HG03521 (cell line): ENCODE data around the gene PERCC1.

Source experiments
- ATAC-seq: cut with Tn5 transposase; IDR thresholded peaks from one replicate; pipeline ENCODE4 v1.9.1; 2021; ENCODE audit warnings: mild to moderate bottlenecking, moderate library complexity; ENCODE audit not compliant: unreplicated experiment

PERCC1 gene

DNA sequence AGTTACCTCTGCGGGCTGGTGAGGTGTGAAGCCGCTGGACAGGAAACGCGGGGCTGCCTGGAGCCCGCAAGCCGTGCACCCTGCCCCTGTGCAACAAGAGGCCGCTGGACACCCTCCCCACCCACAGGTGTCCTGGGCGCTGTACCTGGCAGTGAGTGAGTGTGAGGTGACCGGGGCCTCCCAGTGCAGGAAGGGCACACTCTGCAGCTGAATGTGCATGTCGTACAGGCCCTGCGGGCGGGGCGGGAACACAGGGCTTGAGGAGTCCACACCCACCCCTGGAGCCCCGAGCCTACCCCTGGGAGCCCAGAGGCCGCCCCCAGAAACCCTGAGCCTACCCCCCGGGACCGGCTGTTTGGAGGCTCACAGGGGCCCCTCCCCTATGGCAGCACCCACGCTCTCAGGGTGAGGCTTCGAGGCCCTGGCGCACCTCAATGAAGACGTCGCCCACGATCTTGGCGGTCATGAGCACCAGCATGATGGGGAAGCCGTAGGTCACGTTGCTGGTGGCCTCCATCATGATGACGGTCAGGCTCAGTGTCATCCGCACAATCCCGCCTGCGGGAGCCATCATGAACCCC lies 17.7 kb downstream of the PERCC1 start:
- ATAC-seq = no peak

DNA sequence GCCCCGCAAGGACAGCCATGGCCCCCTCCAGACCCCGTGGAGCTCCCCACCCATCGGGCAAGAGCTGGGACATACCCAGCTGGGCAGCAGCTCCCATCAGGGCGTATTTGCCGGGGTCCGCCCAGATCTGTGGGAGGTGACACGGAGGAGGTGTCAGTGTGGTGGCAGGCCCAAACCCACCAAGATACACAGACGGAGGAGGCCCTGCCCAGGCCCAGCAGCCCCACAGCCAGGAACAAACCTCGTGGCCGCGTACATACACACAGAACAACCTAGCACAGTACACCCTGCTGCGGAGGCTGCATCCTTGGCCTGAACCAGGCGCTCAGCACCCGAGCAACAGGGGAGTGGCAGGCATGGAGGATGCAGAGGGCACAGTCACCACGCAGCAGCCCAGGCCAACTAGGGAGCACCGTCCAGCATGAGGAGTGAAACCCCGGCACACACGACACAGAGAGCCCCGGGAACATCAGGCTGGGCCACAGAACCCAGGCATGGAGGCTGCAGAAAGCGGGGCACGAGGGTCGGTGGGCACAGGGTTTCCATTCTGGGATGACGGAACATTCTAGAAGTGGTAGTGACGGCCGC lies 18.4 kb downstream of the PERCC1 start:
- no peak for ATAC-seq

DNA sequence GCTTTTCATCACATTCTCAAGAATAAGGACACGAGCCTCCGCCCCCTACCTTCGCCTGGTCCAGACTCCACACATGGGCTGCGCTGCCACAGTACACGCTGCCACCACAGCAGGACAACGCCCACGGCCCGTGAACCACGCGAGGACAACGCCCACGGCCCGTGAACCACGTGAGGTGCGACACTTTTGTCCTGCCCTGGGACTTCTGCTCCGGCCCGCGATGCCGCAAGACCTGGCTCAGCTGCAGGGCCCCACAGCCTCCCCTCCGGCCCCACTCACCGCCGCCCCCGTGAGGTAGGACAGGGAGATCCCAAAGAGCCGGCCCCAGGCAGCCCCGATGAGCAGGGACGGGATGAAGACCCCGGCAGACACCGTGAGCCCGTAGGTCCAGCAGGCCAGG lies 19.3 kb downstream of the PERCC1 start:
- no peak for ATAC-seq

GRCh38 chr16:1450841-1451240 lies 20.0 kb downstream of the PERCC1 start:
- no peak for ATAC-seq

GRCh38 chr16:1451702-1452392 lies 21.0 kb downstream of the PERCC1 start:
- no peak for ATAC-seq

GRCh38 chr16:1452530-1452929 lies 21.7 kb downstream of the PERCC1 start:
- ATAC-seq = no peak

GRCh38 chr16:1453316-1453715 lies 22.4 kb downstream of the PERCC1 start:
- no peak for ATAC-seq

DNA sequence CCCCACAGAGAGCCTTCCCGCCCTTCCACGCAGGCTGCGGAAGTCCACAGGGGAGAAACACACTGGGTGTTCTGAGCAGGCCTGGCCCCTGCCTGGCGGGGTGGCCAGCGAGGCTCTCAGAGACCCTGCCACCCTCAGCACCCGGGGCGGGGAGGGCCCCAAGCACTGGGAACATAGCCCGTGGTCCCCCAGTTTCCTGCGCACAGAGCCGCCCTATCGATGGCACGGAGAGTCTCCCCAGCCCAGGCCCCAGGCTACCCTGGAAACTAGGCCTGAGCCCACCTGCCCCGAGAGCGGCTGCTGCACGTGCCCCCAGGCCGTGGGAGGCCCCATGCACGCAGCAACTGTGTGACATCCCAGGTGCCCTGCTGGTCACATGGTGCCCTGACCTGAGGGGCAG lies 23.7 kb downstream of the PERCC1 start:
- no peak for ATAC-seq

DNA sequence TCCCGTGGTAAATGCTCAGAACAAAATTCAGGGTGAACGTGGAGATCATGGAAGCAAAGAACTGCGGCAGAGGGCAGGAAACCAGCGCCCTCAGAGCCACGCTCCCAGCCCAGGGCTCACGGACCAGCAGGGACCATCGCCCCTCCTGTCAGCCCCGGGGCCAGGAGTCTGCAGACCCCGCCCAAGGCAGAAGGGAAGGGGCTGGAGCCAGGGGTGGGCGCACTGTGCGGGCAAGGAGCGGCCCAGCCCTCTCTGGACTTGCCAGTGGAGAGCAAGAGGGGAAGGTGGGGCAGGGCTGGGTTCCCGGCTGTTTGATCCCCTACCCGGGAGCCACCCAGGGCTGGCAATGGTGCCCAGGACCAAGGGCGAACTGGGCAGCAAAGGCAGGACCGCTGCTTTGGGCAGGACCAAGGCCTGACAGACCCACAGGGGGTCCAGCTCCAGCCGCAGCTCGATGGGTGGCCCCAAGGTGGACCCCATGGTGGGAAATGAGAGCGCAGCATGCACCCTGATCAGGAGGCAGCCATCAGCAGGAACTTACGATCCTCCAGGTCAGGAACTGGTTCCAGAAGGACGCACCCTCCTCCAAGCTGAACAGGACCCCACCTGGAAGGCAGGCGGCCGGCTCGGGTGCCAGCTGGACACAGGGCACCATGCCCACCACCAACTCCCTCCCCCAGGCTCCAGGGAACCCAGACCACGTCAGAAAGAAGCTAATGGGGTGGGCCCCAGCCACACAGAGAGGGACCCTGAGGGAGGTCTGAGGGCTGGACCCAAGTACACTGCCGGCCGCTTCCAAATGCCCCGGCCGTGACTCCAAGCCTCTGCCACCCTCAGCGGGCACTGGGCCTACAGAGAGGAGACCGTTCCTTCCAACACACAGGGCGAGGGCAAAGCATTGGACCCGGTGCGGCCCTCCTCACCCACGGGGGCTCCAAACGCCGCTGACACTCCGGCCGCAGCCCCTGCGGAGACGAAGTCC lies 24.6 kb downstream of the PERCC1 start:
- ATAC-seq = no peak

DNA sequence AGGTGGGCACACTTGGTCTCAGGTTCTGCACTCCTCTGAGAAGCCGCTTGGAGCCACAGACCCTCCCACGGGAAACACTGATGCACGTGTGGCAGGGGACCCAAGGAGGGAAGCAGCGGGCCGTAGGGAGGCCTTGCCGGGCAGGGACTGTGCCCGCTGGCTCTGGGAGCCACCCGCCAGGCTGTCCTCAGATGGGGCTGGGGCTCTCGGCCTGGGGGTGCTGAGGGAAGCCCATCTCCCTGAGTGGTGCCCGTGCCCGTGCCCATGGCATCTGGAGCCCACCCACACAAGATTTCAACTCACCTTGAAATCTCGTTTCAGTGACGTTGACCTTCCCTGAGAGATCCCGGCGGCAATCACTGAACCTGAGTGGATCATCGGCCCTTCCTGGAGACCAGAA lies 26.1 kb downstream of the PERCC1 start:
- ATAC-seq = no peak

- no peak for ATAC-seq
These were observed 26.8 kb downstream of the PERCC1 start for GRCh38 chr16:1457489-1458245.

DNA sequence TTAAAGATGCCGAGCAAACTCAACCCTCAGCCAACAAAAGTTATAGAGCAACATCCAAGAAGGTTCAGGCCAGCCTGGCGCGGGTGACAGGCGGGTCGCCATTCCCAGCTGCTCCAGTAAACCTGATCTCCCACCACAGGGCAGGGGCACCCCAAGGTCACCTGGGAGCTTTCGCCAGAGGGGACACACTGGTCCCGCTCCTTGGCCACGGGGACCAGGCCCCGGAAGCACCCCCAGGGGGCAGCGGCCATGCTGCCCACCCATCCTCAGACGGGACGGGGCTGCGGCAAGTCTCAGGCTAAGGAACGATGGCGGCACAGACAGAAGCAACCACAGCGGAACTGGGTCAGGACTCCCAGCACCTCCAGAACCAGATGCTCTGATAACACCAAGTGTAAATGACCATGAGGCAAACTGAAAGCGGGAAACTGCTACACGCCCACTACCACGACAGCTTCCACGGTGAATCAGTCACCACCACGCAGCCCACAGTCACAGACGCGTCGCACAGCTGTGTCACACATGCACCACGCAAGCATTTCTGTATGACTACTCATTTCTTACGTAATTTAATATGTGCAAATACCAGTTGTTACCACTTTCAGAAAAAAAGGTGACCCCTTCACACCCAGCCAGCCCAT lies 27.6 kb downstream of the PERCC1 start:
- no peak for ATAC-seq

DNA sequence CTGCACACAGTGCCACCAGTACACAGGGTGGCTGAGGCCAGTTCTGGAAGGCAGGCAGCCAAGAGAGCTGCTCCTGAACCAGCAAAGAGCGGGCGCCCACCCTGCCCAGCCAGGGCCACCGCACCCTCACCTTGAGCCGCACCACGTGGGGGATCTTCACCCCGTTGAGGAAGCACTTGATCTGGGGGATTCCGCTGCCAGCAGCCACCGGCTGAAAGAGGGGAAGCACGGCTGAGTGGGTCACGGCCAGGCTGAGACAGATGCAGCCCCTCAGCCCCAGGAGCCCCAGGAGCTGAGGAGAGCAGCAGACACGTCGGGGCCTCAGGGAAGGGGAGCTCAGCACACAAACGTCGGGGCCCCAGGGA lies 28.1 kb downstream of the PERCC1 start:
- no peak for ATAC-seq

GRCh38 chr16:1459967-1460366 lies 29.1 kb downstream of the PERCC1 start:
- ATAC-seq = no peak

GRCh38 chr16:1460602-1461138 lies 29.8 kb downstream of the PERCC1 start:
- ATAC-seq = no peak

DNA sequence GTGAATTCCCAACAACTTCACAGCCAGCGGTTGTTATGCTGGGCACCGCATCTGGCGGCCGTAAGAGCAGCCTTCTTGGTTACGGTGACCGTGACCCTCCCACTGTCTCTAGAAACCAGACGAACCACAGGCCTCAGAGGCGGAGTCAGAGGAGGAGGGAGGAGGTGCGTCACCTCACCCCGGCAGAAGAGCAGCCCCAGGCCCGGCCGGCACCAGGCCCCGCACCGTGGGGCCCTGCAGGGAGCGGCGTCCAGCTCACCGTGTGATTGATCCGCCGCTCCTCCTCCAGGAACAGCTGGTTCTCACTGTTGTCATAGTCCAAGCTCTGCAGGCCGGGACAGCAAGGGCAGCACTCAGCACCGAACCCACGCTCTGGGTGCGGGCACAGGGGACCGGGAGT lies 30.3 kb downstream of the PERCC1 start:
- no peak for ATAC-seq

DNA sequence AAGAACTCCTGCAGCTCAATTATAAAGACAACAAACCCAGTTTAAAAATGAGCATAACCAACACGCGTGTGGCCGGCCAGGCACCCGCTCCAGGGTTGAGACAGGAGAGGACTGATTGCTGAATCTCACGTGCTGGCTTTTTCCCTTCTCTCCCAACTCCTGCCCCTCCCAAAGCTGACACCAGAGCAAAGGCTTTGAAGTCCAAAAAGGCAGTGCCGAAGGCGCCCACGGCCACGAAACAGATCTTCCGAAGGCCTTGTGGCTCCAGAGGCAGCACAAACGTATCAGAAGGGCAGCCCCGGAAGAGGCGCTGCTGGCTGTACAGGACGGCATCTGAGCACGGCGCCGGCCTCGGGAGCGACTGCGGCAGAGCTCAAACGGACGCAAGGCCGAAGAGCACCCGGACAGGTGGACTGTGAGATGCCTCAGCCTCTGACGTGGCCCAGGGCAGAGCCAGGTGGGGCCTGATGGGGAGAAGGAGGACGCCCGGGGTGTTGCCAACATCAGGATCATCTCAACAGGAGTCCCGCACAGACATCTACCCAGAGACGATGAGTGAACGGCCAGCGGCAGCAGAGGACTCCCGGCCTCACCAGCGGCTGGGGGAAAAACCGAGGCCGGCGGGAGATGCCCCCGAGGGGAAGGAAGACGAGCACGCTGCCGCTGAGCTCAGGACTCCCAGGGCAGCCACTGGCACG lies 33.5 kb downstream of the PERCC1 start:
- no peak for ATAC-seq

GRCh38 chr16:1464894-1465566 lies 34.2 kb downstream of the PERCC1 start:
- ATAC-seq = no peak

GRCh38 chr16:1465567-1465915 lies 34.7 kb downstream of the PERCC1 start:
- ATAC-seq = no peak
